ENCODE results near the gene GUCY1A2.

DNA sequence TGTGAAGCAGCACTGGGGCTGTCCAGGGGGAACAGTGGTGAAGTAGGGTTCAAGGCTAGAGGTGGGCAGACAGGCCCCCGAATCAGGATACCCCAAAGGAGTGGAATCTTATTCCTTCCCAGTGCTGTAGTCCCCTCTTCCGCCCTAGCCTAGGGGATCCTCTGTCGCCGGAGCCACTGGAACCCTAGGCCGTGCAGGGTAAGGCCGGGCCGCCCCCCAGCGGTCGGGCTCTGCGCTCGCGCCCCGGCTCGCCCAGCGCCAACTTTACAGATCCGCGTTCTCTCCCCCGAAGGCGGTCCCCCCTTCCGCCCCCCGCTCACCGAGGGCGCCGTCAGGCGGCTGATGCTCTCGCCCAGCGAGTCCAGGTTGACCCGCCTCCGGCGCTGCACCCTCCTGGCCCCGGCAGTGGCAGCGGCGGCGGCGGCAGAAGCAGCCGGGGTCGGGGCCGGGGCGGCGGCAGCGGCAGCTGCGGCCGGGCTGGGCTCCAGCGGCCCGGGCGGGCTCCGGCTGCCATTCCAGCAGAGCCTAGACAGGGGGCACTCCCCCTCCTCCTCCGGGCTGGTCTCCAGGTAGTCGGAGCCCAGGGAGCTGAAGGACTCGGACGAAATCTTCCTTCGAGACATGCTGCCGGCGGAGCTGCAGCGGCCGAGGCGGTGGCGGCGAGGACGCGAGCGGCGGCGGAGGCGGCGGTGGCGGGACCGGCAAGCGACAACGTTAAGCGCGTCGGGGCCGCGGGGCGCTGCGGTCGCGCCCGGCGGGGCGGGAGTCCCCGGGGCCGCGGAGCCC lies 650 bp downstream of the GUCY1A2 start:
- TF ChIP-seq POLR2A (IDR thresholded peaks at IDR 0.05): no peak
- TF ChIP-seq, protein P1, sequence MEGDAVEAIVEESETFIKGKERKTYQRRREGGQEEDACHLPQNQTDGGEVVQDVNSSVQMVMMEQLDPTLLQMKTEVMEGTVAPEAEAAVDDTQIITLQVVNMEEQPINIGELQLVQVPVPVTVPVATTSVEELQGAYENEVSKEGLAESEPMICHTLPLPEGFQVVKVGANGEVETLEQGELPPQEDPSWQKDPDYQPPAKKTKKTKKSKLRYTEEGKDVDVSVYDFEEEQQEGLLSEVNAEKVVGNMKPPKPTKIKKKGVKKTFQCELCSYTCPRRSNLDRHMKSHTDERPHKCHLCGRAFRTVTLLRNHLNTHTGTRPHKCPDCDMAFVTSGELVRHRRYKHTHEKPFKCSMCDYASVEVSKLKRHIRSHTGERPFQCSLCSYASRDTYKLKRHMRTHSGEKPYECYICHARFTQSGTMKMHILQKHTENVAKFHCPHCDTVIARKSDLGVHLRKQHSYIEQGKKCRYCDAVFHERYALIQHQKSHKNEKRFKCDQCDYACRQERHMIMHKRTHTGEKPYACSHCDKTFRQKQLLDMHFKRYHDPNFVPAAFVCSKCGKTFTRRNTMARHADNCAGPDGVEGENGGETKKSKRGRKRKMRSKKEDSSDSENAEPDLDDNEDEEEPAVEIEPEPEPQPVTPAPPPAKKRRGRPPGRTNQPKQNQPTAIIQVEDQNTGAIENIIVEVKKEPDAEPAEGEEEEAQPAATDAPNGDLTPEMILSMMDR (IDR thresholded peaks at IDR 0.05): peak; percentile 4 to 39 (median 36)
